Kidney epithelial cell (primary cell): ENCODE results near the gene TMEM143. TPM values are rescaled to one million over a fixed set of nuclear protein-coding genes. Genes with fewer than 3 reads are reported as not detected.

Experiments
- DNase-seq: peaks from one replicate; pipeline ENCODE4 v3.0.0-alpha.2; 2010; ENCODE audit warnings: low read depth
- H3K27me3 ChIP-seq: 2 replicates; pipeline ENCODE4 v1.6.0; 2011; ENCODE audit warnings: low read length; ENCODE audit not compliant: control insufficient read depth, insufficient read depth
- H3K36me3 ChIP-seq: 2 replicates; pipeline ENCODE4 v1.5.1; 2011; ENCODE audit warnings: low read length; ENCODE audit not compliant: control insufficient read depth, insufficient read depth
- H3K4me3 ChIP-seq: 2 replicates; pipeline ENCODE4 v1.5.1; 2011; ENCODE audit warnings: low read depth, mild to moderate bottlenecking, control low read depth, low read length
- total RNA-seq: library from RNA; depleted of rRNA; stranded (reverse); fragments of >200 nt; gene quantifications from 2 replicates; pipeline ENCODE4 v1.2.3, GENCODE V29; 2015
- TF ChIP-seq, protein P1 (sequence below): IDR thresholded peaks from 2 replicates; pipeline ENCODE4 v1.5.1; 2011; ENCODE audit warnings: mild to moderate bottlenecking, moderate library complexity, low read length, control low read depth, inconsistent platforms; ENCODE audit not compliant: insufficient read depth, poor library complexity, severe bottlenecking

Gene TMEM143
- total RNA-seq, 1 donor from 2014 or later, result 4.4 TPM

DNA sequence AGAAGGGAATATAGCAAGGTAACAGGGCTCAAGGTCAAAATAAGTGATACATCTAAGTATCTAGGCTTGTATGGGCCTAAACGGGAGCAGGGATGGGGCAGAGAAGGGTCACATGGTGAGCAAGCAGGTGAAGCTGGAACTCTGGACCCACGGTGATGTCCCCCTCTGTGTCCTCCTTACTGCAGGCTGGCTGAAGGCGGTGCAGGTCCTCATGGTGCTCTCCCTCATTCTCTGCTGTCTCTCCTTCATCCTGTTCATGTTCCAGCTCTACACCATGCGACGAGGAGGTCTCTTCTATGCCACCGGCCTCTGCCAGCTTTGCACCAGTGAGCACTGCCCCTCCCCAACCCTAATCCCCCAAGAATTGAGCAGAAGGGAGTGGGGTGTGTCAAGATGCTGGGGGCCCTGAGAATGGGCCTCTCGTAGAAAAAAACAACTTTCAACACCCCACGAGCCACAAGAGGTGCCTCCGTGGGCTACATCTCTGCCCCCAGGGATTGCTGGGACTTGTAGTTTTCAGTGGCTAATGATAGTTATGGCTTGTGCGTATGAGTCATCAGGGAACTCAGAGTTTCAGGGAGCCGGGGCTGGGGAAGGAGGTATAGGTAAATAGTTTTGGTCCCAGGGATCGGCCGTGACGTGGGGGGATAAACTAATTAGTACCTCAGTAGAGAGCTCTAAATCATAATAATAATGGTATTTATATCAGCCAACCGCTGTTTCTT is 34.4 kb downstream of the TMEM143 start:
- H3K4me3 ChIP-seq, result no peak overlapping the region
- TF ChIP-seq, protein P1, sequence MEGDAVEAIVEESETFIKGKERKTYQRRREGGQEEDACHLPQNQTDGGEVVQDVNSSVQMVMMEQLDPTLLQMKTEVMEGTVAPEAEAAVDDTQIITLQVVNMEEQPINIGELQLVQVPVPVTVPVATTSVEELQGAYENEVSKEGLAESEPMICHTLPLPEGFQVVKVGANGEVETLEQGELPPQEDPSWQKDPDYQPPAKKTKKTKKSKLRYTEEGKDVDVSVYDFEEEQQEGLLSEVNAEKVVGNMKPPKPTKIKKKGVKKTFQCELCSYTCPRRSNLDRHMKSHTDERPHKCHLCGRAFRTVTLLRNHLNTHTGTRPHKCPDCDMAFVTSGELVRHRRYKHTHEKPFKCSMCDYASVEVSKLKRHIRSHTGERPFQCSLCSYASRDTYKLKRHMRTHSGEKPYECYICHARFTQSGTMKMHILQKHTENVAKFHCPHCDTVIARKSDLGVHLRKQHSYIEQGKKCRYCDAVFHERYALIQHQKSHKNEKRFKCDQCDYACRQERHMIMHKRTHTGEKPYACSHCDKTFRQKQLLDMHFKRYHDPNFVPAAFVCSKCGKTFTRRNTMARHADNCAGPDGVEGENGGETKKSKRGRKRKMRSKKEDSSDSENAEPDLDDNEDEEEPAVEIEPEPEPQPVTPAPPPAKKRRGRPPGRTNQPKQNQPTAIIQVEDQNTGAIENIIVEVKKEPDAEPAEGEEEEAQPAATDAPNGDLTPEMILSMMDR, result no peak
- no peak for DNase-seq
- peaks cover 3% of the 10 kb centered on the region for H3K36me3 ChIP-seq
- H3K27me3 ChIP-seq, result no peaks in the 10 kb centered on the region

DNA sequence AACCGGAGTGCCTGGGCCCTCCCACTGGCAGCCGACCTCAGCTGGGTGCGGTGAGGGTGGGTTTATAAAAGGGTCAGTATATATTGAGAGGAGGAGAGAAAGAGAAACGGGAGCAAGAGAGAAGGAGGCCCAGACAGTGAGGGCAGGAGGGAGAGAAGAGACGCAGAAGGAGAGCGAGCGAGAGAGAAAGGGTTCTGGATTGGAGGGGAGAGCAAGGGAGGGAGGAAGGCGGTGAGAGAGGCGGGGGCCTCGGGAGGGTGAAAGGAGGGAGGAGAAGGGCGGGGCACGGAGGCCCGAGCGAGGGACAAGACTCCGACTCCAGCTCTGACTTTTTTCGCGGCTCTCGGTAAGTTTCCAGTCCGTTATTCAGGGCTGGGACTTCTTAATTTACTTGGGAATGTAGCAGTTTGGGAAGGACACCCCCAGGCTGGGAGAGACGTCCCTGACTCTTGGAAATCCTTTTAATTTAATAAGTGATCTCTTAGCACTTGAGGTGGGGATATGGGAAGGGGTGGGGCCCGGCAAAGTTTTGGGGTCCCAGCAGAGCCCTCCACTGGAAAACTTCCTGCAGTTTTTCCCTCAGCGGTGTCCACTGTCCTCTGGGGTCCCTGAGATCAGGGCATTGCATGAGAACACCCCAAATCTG is 38.4 kb downstream of the TMEM143 start, which contains the start of gene EMP3:
Gene EMP3 (plus strand): TSS at position 288 of the 646 bp plus-strand sequence. CDS start 1,293 bp downstream, outside the sequence.
- no peak for DNase-seq

DNA sequence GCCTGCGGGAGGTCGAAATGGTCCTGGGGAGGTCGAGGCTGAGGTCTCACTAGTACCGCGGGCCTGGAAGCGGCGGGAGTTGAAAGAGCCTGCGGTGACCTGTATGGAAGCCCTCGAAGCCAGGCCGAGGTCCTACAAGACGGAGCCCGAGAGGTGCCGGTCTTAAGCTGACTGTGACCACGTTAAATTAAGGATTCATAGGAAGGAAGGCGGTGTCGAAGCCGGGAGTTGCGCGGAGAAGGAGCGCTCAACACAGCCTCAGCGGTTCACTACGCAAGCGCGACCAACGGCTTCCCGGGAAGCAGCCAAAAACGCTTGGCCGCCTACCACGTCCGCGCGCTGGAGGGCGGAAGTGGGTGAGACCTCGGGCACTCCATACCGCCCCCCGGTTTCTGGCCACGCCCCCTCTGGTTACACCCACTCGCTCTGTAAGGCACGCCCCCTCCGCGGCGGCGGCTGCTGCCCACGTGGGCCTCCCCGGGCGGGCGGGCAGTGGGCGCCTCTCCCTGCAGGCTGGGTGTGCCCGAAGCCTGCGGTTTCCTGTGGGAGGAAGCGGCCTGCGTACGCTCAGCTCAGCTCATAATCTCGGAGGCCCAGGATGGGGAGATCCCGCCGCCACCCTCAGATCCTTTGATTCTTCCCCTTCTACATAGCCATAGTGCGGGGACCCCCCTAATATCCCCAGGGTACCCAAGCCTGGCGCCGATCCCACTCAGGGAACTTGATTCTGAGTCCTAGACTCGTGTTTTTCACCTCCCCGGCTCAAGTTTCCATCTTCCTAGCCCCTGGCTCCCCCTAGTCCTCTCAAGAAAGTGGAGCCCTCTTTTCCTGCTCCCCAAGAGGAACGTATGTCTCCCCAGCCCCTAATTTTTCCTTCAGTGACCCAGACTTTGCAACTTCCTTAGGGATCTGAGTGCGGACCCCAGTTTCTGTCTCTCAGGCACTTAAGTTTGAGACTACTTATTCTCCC is 41.8 kb downstream of the TMEM143 start:
- Histone ChIP-seq H3K4me3 (peak overlapping the region; percentile 50), H3K36me3 (no peaks in the 10 kb centered on the region), H3K27me3 (no peaks in the 10 kb centered on the region)
- DNase-seq, result peak; percentile 82
- TF ChIP-seq, protein P1, result no peak

More for the DNA sequence above, 38.4 kb downstream of the TMEM143 start, which contains the start of gene EMP3:
- peak within 1 kb of the TSS; percentile 56 for H3K4me3 ChIP-seq
- no peaks in the 10 kb centered on the region for H3K27me3 ChIP-seq
- no peaks in the 10 kb centered on the region for H3K36me3 ChIP-seq
- TF ChIP-seq, protein P1, result no peak

DNA sequence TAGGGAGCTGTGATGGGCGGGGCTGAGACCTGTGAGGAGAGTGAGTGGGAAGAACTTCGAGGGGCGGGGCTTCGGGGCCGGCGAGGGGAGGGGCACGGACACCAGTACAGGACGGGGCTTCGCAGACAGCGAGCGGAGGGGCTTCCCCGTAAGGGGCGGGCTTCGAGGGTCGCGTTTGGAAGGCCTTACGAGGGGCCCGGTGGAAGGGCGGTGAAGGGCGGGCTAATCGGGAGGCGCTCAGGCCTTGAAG is 42.4 kb downstream of the TMEM143 start:
- TF ChIP-seq, protein P1, result no peak
- Histone ChIP-seq H3K4me3 (peak overlapping the region; percentile 50), H3K36me3 (no peaks in the 10 kb centered on the region), H3K27me3 (no peaks in the 10 kb centered on the region)
- peak; percentile 65 for DNase-seq

DNA sequence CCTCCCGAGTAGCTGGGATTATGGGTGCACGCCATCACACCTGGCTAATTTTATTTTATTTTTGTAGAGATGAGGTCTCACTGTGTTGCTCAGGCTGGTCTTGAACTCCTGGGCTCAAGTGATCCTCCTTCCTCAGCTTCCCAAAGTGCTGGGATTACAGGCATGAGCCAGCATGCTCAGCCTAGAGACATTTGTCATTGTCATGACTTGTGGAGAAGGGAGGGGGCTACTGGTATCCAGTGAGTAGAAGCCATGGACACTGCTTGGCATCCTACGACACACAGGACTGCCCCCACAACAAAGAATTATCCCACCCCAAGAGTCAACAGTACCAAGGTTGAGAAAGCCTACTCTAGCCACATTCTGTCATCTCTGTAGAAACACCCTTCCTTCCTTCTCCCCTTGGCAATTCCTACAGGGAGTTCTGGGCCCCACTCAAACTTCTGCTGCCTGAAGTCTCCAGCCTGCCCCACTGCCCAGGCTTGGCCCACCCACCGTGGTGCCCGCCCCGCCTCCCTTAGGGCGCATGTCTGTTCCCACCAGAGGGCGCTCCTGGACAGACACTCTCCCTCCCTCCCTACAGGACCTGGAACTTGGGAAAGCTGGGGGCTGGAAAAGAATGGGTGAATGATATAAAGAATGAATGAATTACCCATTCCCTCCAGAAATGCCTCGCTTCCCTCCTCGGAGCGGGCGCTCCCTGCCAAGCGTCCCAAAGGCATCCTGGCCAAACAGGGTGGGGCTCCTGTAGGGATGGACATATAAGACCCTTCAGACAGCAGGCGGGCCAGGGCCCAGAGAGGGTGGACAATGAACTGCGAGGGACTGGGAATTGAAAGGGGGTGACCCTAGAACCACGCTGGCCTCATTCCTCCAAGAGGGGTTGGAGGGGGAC is 43.8 kb downstream of the TMEM143 start:
- H3K27me3 ChIP-seq, result no peaks in the 10 kb centered on the region
- DNase-seq, result no peak
- TF ChIP-seq, protein P1, result peak; percentile 83
- H3K36me3 ChIP-seq, result no peaks in the 10 kb centered on the region
- H3K4me3 ChIP-seq, result no peak overlapping the region
